ENCODE data around the gene SAMMSON. TPM values are rescaled to one million over a fixed set of nuclear protein-coding genes. Genes with fewer than 3 reads are reported as not detected.

SAMMSON gene
- total RNA-seq, 1 donor from 2014 or later = not detected

GRCh38 chr3:70065696-70066253 lies 66.2 kb downstream of the SAMMSON start:
- H3K4me1 Mint-ChIP-seq (ENCODE audit: unreplicated experiment) = no peaks in the 10 kb centered on the region
- H3K27ac Mint-ChIP-seq (ENCODE audit: unreplicated experiment) = no peak overlapping the region
- H3K4me3 Mint-ChIP-seq (ENCODE audit: unreplicated experiment) = no peak overlapping the region
- no peaks in the 10 kb centered on the region for H3K9me3 Mint-ChIP-seq (ENCODE audit: unreplicated experiment)
- TF ChIP-seq CTCF (IDR thresholded peaks at IDR 0.05; ENCODE audit: unreplicated experiment) = no peak
- DNase-seq (ENCODE audit: low spot score) = peak; percentile 34
- H3K36me3 Mint-ChIP-seq (ENCODE audit: low read depth, unreplicated experiment) = no peaks in the 10 kb centered on the region
- peaks cover 2% of the 10 kb centered on the region for H3K27me3 Mint-ChIP-seq (ENCODE audit: unreplicated experiment)

- Mint-ChIP-seq H3K27me3 (ENCODE audit: unreplicated experiment) (peaks cover 2% of the 10 kb centered on the region), H3K27ac (ENCODE audit: unreplicated experiment) (no peak overlapping the region), H3K4me3 (ENCODE audit: unreplicated experiment) (no peak overlapping the region), H3K36me3 (ENCODE audit: low read depth, unreplicated experiment) (no peaks in the 10 kb centered on the region), H3K9me3 (ENCODE audit: unreplicated experiment) (no peaks in the 10 kb centered on the region), H3K4me1 (ENCODE audit: unreplicated experiment) (peaks cover 9% of the 10 kb centered on the region)
- no peak for DNase-seq (ENCODE audit: low spot score)
- TF ChIP-seq CTCF (IDR thresholded peaks at IDR 0.05; ENCODE audit: unreplicated experiment) = no peak
Measured at GRCh38 chr3:70067860-70068521, 68.5 kb downstream of the SAMMSON start.

GRCh38 chr3:70069557-70069956 lies 70.0 kb downstream of the SAMMSON start:
- no peak for TF ChIP-seq CTCF (IDR thresholded peaks at IDR 0.05; ENCODE audit: unreplicated experiment)
- Mint-ChIP-seq H3K4me3 (ENCODE audit: unreplicated experiment) (no peak overlapping the region), H3K27ac (ENCODE audit: unreplicated experiment) (no peak overlapping the region), H3K9me3 (ENCODE audit: unreplicated experiment) (no peaks in the 10 kb centered on the region), H3K27me3 (ENCODE audit: unreplicated experiment) (peaks cover 2% of the 10 kb centered on the region), H3K4me1 (ENCODE audit: unreplicated experiment) (peaks cover 9% of the 10 kb centered on the region), H3K36me3 (ENCODE audit: low read depth, unreplicated experiment) (no peaks in the 10 kb centered on the region)
- no peak for DNase-seq (ENCODE audit: low spot score)

- no peak for TF ChIP-seq CTCF (IDR thresholded peaks at IDR 0.05; ENCODE audit: unreplicated experiment)
- Mint-ChIP-seq H3K9me3 (ENCODE audit: unreplicated experiment) (no peaks in the 10 kb centered on the region), H3K27me3 (ENCODE audit: unreplicated experiment) (no peaks in the 10 kb centered on the region), H3K4me3 (ENCODE audit: unreplicated experiment) (no peak overlapping the region), H3K27ac (ENCODE audit: unreplicated experiment) (no peak overlapping the region), H3K4me1 (ENCODE audit: unreplicated experiment) (peaks cover 9% of the 10 kb centered on the region), H3K36me3 (ENCODE audit: low read depth, unreplicated experiment) (no peaks in the 10 kb centered on the region)
- DNase-seq (ENCODE audit: low spot score) = no peak
Measured at GRCh38 chr3:70071138-70071537, 71.6 kb downstream of the SAMMSON start.

GRCh38 chr3:70072180-70072579 lies 72.6 kb downstream of the SAMMSON start:
- no peak overlapping the region for H3K27ac Mint-ChIP-seq (ENCODE audit: unreplicated experiment)
- DNase-seq (ENCODE audit: low spot score) = no peak
- TF ChIP-seq CTCF (IDR thresholded peaks at IDR 0.05; ENCODE audit: unreplicated experiment) = no peak
- H3K27me3 Mint-ChIP-seq (ENCODE audit: unreplicated experiment) = no peaks in the 10 kb centered on the region
- peak overlapping the region; percentile 79 for H3K4me3 Mint-ChIP-seq (ENCODE audit: unreplicated experiment)
- H3K9me3 Mint-ChIP-seq (ENCODE audit: unreplicated experiment) = no peaks in the 10 kb centered on the region
- H3K36me3 Mint-ChIP-seq (ENCODE audit: low read depth, unreplicated experiment) = no peaks in the 10 kb centered on the region
- peaks cover 9% of the 10 kb centered on the region for H3K4me1 Mint-ChIP-seq (ENCODE audit: unreplicated experiment)
